ENCODE results near the gene TSHZ2. TPM values are rescaled to one million over a fixed set of nuclear protein-coding genes. Genes with fewer than 3 reads are reported as not detected.

TSHZ2 gene
- total RNA-seq, 1 donor from 2014 or later: 1.6 TPM

GRCh38 chr20:53422039-53422438, 449.9 kb downstream of the TSHZ2 start:
- Histone ChIP-seq H3K36me3 (ENCODE audit: control insufficient read depth, insufficient read depth, low read length) (no peaks in the 10 kb centered on the region), H3K27me3 (ENCODE audit: control insufficient read depth, insufficient read depth, low read length) (no peaks in the 10 kb centered on the region), H3K4me3 (ENCODE audit: low read depth, low read length) (no peak overlapping the region)
- DNase-seq (ENCODE audit: low read depth) (no peak), FAIRE-seq (no peak)
- TF ChIP-seq CTCF (IDR thresholded peaks at IDR 0.05; ENCODE audit: insufficient read depth, low read length, severe bottlenecking): no peak

- Histone ChIP-seq H3K36me3 (ENCODE audit: control insufficient read depth, insufficient read depth, low read length) (no peaks in the 10 kb centered on the region), H3K27me3 (ENCODE audit: control insufficient read depth, insufficient read depth, low read length) (no peaks in the 10 kb centered on the region), H3K4me3 (ENCODE audit: low read depth, low read length) (no peak overlapping the region)
- peak; percentile 28 for FAIRE-seq
- DNase-seq (ENCODE audit: low read depth): no peak
- TF ChIP-seq CTCF (IDR thresholded peaks at IDR 0.05; ENCODE audit: insufficient read depth, low read length, severe bottlenecking): no peak
Observed at GRCh38 chr20:53423587-53424146, 451.5 kb downstream of the TSHZ2 start.

GRCh38 chr20:53425481-53425880, 453.3 kb downstream of the TSHZ2 start:
- H3K27me3 ChIP-seq (ENCODE audit: control insufficient read depth, insufficient read depth, low read length): no peaks in the 10 kb centered on the region
- FAIRE-seq (no peak), DNase-seq (ENCODE audit: low read depth) (no peak)

GRCh38 chr20:53425941-53426340, 453.8 kb downstream of the TSHZ2 start:
- DNase-seq (ENCODE audit: low read depth) (no peak), FAIRE-seq (no peak)
- no peak overlapping the region for H3K4me3 ChIP-seq (ENCODE audit: low read depth, low read length)
- no peak for TF ChIP-seq CTCF (IDR thresholded peaks at IDR 0.05; ENCODE audit: insufficient read depth, low read length, severe bottlenecking)
- no peaks in the 10 kb centered on the region for H3K36me3 ChIP-seq (ENCODE audit: control insufficient read depth, insufficient read depth, low read length)
- no peaks in the 10 kb centered on the region for H3K27me3 ChIP-seq (ENCODE audit: control insufficient read depth, insufficient read depth, low read length)

More at GRCh38 chr20:53425481-53425880, 453.3 kb downstream of the TSHZ2 start:
- Histone ChIP-seq H3K36me3 (ENCODE audit: control insufficient read depth, insufficient read depth, low read length) (no peaks in the 10 kb centered on the region), H3K4me3 (ENCODE audit: low read depth, low read length) (no peak overlapping the region)
- TF ChIP-seq CTCF (IDR thresholded peaks at IDR 0.05; ENCODE audit: insufficient read depth, low read length, severe bottlenecking): no peak

GRCh38 chr20:53426766-53427312, 454.7 kb downstream of the TSHZ2 start:
- no peak for FAIRE-seq
- H3K27me3 ChIP-seq (ENCODE audit: control insufficient read depth, insufficient read depth, low read length): no peaks in the 10 kb centered on the region

More at GRCh38 chr20:53426766-53427312, 454.7 kb downstream of the TSHZ2 start:
- TF ChIP-seq CTCF (IDR thresholded peaks at IDR 0.05; ENCODE audit: insufficient read depth, low read length, severe bottlenecking): no peak
- no peak overlapping the region for H3K4me3 ChIP-seq (ENCODE audit: low read depth, low read length)
- H3K36me3 ChIP-seq (ENCODE audit: control insufficient read depth, insufficient read depth, low read length): no peaks in the 10 kb centered on the region
- DNase-seq (ENCODE audit: low read depth): no peak
